Gastrocnemius medialis (tissue), 4 donors: ENCODE data around the gene FRRS1L. TPM values are rescaled to one million over a fixed set of nuclear protein-coding genes. Genes with fewer than 3 reads are reported as not detected.

ENCODE experiments used
- ATAC-seq, 2 donors: fragments of 150-250 bp; one replicate each; pipeline ENCODE4 v1.9.1; 2016
- DNase-seq, 2 donors: peaks; one replicate each; pipeline ENCODE4 v3.0.0-alpha.2; 2019
- H3K27ac ChIP-seq, 4 donors: fragments of 200-600 bp; sonication (generic); 1 replicate in 1 of 4; 2 replicates in 3 of 4; pipeline ENCODE4 v1.5.1; 2016 to 2018; ENCODE audit warnings: mild to moderate bottlenecking in 2 of 4, moderate library complexity in 1 of 4
- H3K27me3 ChIP-seq, 3 donors: fragments of 200-600 bp; sonication (generic) in 2 of 3; 1 replicate in 1 of 3; 2 replicates in 2 of 3; pipeline versions ENCODE4 v1.5.1 to v1.6.0; 2016 to 2019; ENCODE audit warnings: mild to moderate bottlenecking in 1 of 3, moderate library complexity in 1 of 3
- H3K36me3 ChIP-seq, 2 donors: fragments of 200-600 bp; sonication (generic) in 1 of 2; one replicate each; pipeline ENCODE4 v1.5.1; 2017 to 2018
- H3K4me1 ChIP-seq, 2 donors: fragments of 200-600 bp; sonication (generic) in 1 of 2; one replicate each; pipeline ENCODE4 v1.5.1; 2016 to 2017; ENCODE audit warnings: mild to moderate bottlenecking in 2 of 2
- H3K4me3 ChIP-seq, 4 donors: fragments of 200-600 bp; sonication (generic) in 3 of 4; 1 replicate in 1 of 4; 2 replicates in 3 of 4; pipeline ENCODE4 v1.5.1; 2016 to 2019; ENCODE audit warnings: mild to moderate bottlenecking in 2 of 4
- H3K9me3 ChIP-seq, 3 donors: fragments of 200-600 bp; sonication (generic) in 2 of 3; 1 replicate in 1 of 3; 2 replicates in 2 of 3; pipeline ENCODE4 v1.5.1; 2016 to 2019
- CTCF ChIP-seq, 5 experiments: fragments of 450-650 bp in 3 of 5; fragments of 200-600 bp in 2 of 5; sonication (generic) in 2 of 5; IDR thresholded peaks in 4 of 5; conservative IDR thresholded peaks in 1 of 5; 1 replicate in 4 of 5; 2 replicates in 1 of 5; pipeline ENCODE4 v1.5.1; 2016 to 2019; ENCODE audit warnings: antibody characterized with exemption in 5 of 5, mild to moderate bottlenecking in 3 of 5, moderate library complexity in 3 of 5
- POLR2A ChIP-seq, 2 donors: fragments of 450-650 bp; IDR thresholded peaks; one replicate each; pipeline ENCODE4 v1.6.1; 2017; ENCODE audit warnings: antibody characterized with exemption in 2 of 2, mild to moderate bottlenecking in 2 of 2, moderate library complexity in 2 of 2
- in situ Hi-C, 4 donors: fragments of 200-750 bp; cut with MboI; loops; one replicate each; pipeline versions ENCODE4 v1.15.0 to v1.8.0; 2017; ENCODE audit warnings: low sequenced_read_pairs in 4 of 4
- intact Hi-C: fragments of 100-400 bp; cut with DNase I; formaldehyde crosslinking; loops from one replicate; pipeline ENCODE4 v1.15.1; 2023; ENCODE audit warnings: low total_unique reads
- total RNA-seq, 4 donors: library from RNA; depleted of rRNA; stranded (reverse); fragments of >200 nt; gene quantifications; one replicate each; pipeline versions ENCODE4 v1.1.0 to v1.2.3, GENCODE V29; 2016

Gene FRRS1L
- total RNA-seq, 4 donors from 2014 or later = 0.02 TPM; not detected in 3

GRCh38 chr9:109171926-109172325 lies 4.9 kb upstream of the FRRS1L start:
- in situ Hi-C loops (no loop called here), intact Hi-C loops (no loop called here)
- no peak for DNase-seq
- no peaks in the 10 kb centered on the region for H3K36me3 ChIP-seq
- H3K4me3 ChIP-seq = no peak overlapping the region
- no peak for ATAC-seq
- peaks cover 10 to 19% (median 11%) of the 10 kb centered on the region in 3 donors for H3K27me3 ChIP-seq
- no peaks in the 10 kb centered on the region for H3K9me3 ChIP-seq
- TF ChIP-seq POLR2A (IDR thresholded peaks at IDR 0.05) = no peak
- no peak for TF ChIP-seq CTCF (IDR thresholded peaks at IDR 0.05 in 4 of 5, conservative IDR thresholded peaks at IDR 0.05 in 1 of 5)
- no peak overlapping the region for H3K27ac ChIP-seq
- no peaks in the 10 kb centered on the region for H3K4me1 ChIP-seq

- DNase-seq (no peak), ATAC-seq (no peak)
- no peaks in the 10 kb centered on the region for H3K9me3 ChIP-seq
- in situ Hi-C loops = no loop called here
- no peak overlapping the region for H3K27ac ChIP-seq
- H3K27me3 ChIP-seq = peaks cover 11 to 26% (median 19%) of the 10 kb centered on the region in 3 donors
- intact Hi-C loops = no loop called here
- H3K36me3 ChIP-seq = no peaks in the 10 kb centered on the region
- no peaks in the 10 kb centered on the region for H3K4me1 ChIP-seq
- no peak for TF ChIP-seq CTCF (IDR thresholded peaks at IDR 0.05 in 4 of 5, conservative IDR thresholded peaks at IDR 0.05 in 1 of 5)
- no peak for TF ChIP-seq POLR2A (IDR thresholded peaks at IDR 0.05)
- no peak overlapping the region for H3K4me3 ChIP-seq
These were observed 1.1 kb upstream of the FRRS1L start for GRCh38 chr9:109168170-109168569.

GRCh38 chr9:109167716-109168115 lies 667 bp upstream of the FRRS1L start:
- no peak overlapping the region for H3K4me3 ChIP-seq
- ATAC-seq = no peak

GRCh38 chr9:109166171-109166770 lies 778 bp downstream of the FRRS1L start:
- no peak overlapping the region for H3K27ac ChIP-seq
- no peak overlapping the region for H3K4me3 ChIP-seq
- DNase-seq (no peak), ATAC-seq (no peak)
- TF ChIP-seq CTCF (IDR thresholded peaks at IDR 0.05 in 4 of 5, conservative IDR thresholded peaks at IDR 0.05 in 1 of 5) (no peak), POLR2A (IDR thresholded peaks at IDR 0.05) (no peak)
- in situ Hi-C loops = no loop called here
- intact Hi-C loops = no loop called here
- no peaks in the 10 kb centered on the region for H3K36me3 ChIP-seq
- peaks cover 11 to 26% (median 19%) of the 10 kb centered on the region in 3 donors for H3K27me3 ChIP-seq
- H3K9me3 ChIP-seq = no peaks in the 10 kb centered on the region
- H3K4me1 ChIP-seq = no peaks in the 10 kb centered on the region

More at GRCh38 chr9:109167716-109168115, 667 bp upstream of the FRRS1L start:
- DNase-seq = no peak
- Histone ChIP-seq H3K36me3 (no peaks in the 10 kb centered on the region), H3K9me3 (no peaks in the 10 kb centered on the region), H3K27me3 (peaks cover 11 to 26% (median 19%) of the 10 kb centered on the region in 3 donors), H3K27ac (no peak overlapping the region), H3K4me1 (no peaks in the 10 kb centered on the region)
- in situ Hi-C loops = no loop called here
- intact Hi-C loops = no loop called here
- TF ChIP-seq CTCF (IDR thresholded peaks at IDR 0.05 in 4 of 5, conservative IDR thresholded peaks at IDR 0.05 in 1 of 5) = no peak
- TF ChIP-seq POLR2A (IDR thresholded peaks at IDR 0.05) = no peak

GRCh38 chr9:109164042-109164441 lies 3.0 kb downstream of the FRRS1L start:
- in situ Hi-C loops = no loop called here
- no peak for ATAC-seq
- intact Hi-C loops = no loop called here

More at GRCh38 chr9:109164042-109164441, 3.0 kb downstream of the FRRS1L start:
- Histone ChIP-seq H3K4me3 (no peak overlapping the region), H3K27ac (no peak overlapping the region), H3K9me3 (no peaks in the 10 kb centered on the region), H3K27me3 (peaks cover 11 to 21% (median 19%) of the 10 kb centered on the region in 3 donors), H3K4me1 (no peaks in the 10 kb centered on the region), H3K36me3 (no peaks in the 10 kb centered on the region)
- no peak for TF ChIP-seq POLR2A (IDR thresholded peaks at IDR 0.05)
- no peak for TF ChIP-seq CTCF (IDR thresholded peaks at IDR 0.05 in 4 of 5, conservative IDR thresholded peaks at IDR 0.05 in 1 of 5)
- no peak for DNase-seq
